Endothelial cell of umbilical vein (primary cell): ENCODE data around the gene KIF6. TPM values are rescaled to one million over a fixed set of nuclear protein-coding genes. Genes with fewer than 3 reads are reported as not detected.

ENCODE experiments used
- BruUV-seq: library from RNA; stranded (reverse); fragments of 400-500 nt; replicated peaks from 2 replicates; lab custom pipeline; 2021; lab: Mats Ljungman, UMichigan
- CTCF ChIA-PET: fragments of 300-600, 350-600 bp; sonication (Branson Sonifier 250); formaldehyde crosslinking; loops from one replicate; lab custom pipeline; 2021; ENCODE audit warnings: antibody characterized with exemption, inconsistent platforms; lab: Charles Lee
- POLR2A ChIA-PET: fragments of 300-600, 350-600 bp; sonication (Branson Sonifier 250); formaldehyde crosslinking; loops from one replicate; lab custom pipeline; 2021; ENCODE audit warnings: antibody characterized with exemption, inconsistent platforms; lab: Charles Lee
- DNase-seq: peaks from one replicate; pipeline ENCODE4 v3.0.0-alpha.2; 2011; ENCODE audit warnings: low read depth, low spot score
- FAIRE-seq: peaks from 2 replicates; lab custom pipeline; 2011; peaks lifted over from hg19 to GRCh38; lab: Jason Lieb, UNC
- H2AFZ ChIP-seq: 2 replicates; pipeline ENCODE4 v1.6.0; 2012; ENCODE audit warnings: low read depth, low read length, control low read depth, inconsistent platforms
- H3K27ac ChIP-seq: 2 replicates; pipeline ENCODE4 v1.5.1; 2011; ENCODE audit warnings: low read depth, mild to moderate bottlenecking, control low read depth, low read length, moderate library complexity; ENCODE audit not compliant: insufficient read depth
- H3K27me3 ChIP-seq, 2 experiments: 2 replicates each; pipeline versions ENCODE4 v1.6.0 to v1.6.1; 2011; ENCODE audit warnings: low read length in 2 of 2, mixed read lengths in 1 of 2; ENCODE audit not compliant: control insufficient read depth in 2 of 2, insufficient read depth in 2 of 2
- H3K36me3 ChIP-seq, 2 experiments: 2 replicates in 1 of 2; 3 replicates in 1 of 2; pipeline ENCODE4 v1.5.1; 2011; ENCODE audit warnings: low read length in 2 of 2, mild to moderate bottlenecking in 1 of 2, moderate library complexity in 1 of 2; ENCODE audit not compliant: control insufficient read depth in 2 of 2, insufficient read depth in 2 of 2; ENCODE audit errors: extremely low read depth in 1 of 2
- H3K4me1 ChIP-seq: 3 replicates; pipeline ENCODE4 v1.5.1; 2011; ENCODE audit warnings: mild to moderate bottlenecking, low read length; ENCODE audit not compliant: control insufficient read depth, insufficient read depth; ENCODE audit errors: extremely low read depth
- H3K4me2 ChIP-seq: 2 replicates; pipeline ENCODE4 v1.6.1; 2011; ENCODE audit warnings: low read length, control low read depth, mixed read lengths; ENCODE audit not compliant: insufficient read depth
- H3K4me3 ChIP-seq, 3 experiments: fragments of 200-600 bp in 1 of 3; sonication (generic), shearing (Covaris generic) in 1 of 3; replicated peaks in 1 of 3; 2 replicates each; pipeline ENCODE4 v1.5.1; 2011 to 2016; ENCODE audit warnings: control low read depth in 3 of 3, low read length in 3 of 3, mild to moderate bottlenecking in 2 of 3, inconsistent platforms in 1 of 3, low read depth in 1 of 3, moderate library complexity in 1 of 3; ENCODE audit not compliant: insufficient read depth in 1 of 3
- H3K79me2 ChIP-seq: 2 replicates; pipeline ENCODE4 v1.6.0; 2012; ENCODE audit warnings: low read length, inconsistent platforms; ENCODE audit not compliant: control insufficient read depth, insufficient read depth
- H3K9ac ChIP-seq: replicated peaks from 2 replicates; pipeline ENCODE3; 2011; ENCODE audit warnings: low read length, control low read depth; ENCODE audit not compliant: insufficient read depth; ENCODE audit errors: extremely low read depth
- H3K9me1 ChIP-seq: replicated peaks from 3 replicates; pipeline ENCODE4 v1.6.0; 2011; ENCODE audit warnings: mild to moderate bottlenecking, low read length; ENCODE audit not compliant: control insufficient read depth, insufficient read depth; ENCODE audit errors: extremely low read depth
- H3K9me3 ChIP-seq: replicated peaks from 2 replicates; pipeline ENCODE4 v1.5.1; 2012; ENCODE audit warnings: low read length, inconsistent platforms; ENCODE audit not compliant: control insufficient read depth, insufficient read depth
- H4K20me1 ChIP-seq: replicated peaks from 2 replicates; pipeline ENCODE3; 2011; ENCODE audit warnings: mild to moderate bottlenecking, low read length; ENCODE audit not compliant: control insufficient read depth, insufficient read depth; ENCODE audit errors: extremely low read depth
- CTCF ChIP-seq, 2 donors: IDR thresholded peaks; 1 replicate in 1 of 2; 2 replicates in 1 of 2; pipeline ENCODE4 v1.5.1; 2011; ENCODE audit warnings: low read length in 2 of 2, mild to moderate bottlenecking in 2 of 2, moderate library complexity in 2 of 2, control low read depth in 1 of 2, inconsistent platforms in 1 of 2, low read depth in 1 of 2; ENCODE audit not compliant: insufficient read depth in 1 of 2; ENCODE audit errors: extremely low read depth in 1 of 2
- EZH2 ChIP-seq: IDR thresholded peaks from 2 replicates; pipeline ENCODE4 v1.6.1; 2012; ENCODE audit warnings: borderline replicate concordance, low read depth, mild to moderate bottlenecking, moderate library complexity, low read length, inconsistent platforms; ENCODE audit not compliant: severe bottlenecking
- FOS ChIP-seq: IDR thresholded peaks from 2 replicates; pipeline ENCODE4 v1.6.1; 2011; ENCODE audit warnings: mild to moderate bottlenecking, low read length, moderate library complexity, borderline replicate concordance; ENCODE audit not compliant: insufficient read depth
- GATA2 ChIP-seq: IDR thresholded peaks from 2 replicates; pipeline ENCODE4 v1.7.0; 2011; ENCODE audit warnings: low read depth, mild to moderate bottlenecking, moderate library complexity, mixed read lengths, low read length; ENCODE audit not compliant: insufficient read length, insufficient read depth
- JUN ChIP-seq: IDR thresholded peaks from 2 replicates; pipeline ENCODE4 v1.6.1; 2011; ENCODE audit warnings: borderline replicate concordance, low read depth; ENCODE audit not compliant: insufficient read length, insufficient read depth
- MAX ChIP-seq: IDR thresholded peaks from 2 replicates; pipeline ENCODE4 v1.6.1; 2011; ENCODE audit not compliant: insufficient read depth, insufficient read length
- MYC ChIP-seq: IDR thresholded peaks from one replicate; pipeline ENCODE4 v1.6.1; 2011; ENCODE audit warnings: mild to moderate bottlenecking, low read depth, low read length
- POLR2A ChIP-seq: IDR thresholded peaks from 2 replicates; pipeline ENCODE4 v1.6.1; 2012; ENCODE audit warnings: low read depth, mild to moderate bottlenecking, control low read depth, low read length
- POLR2AphosphoS5 ChIP-seq: IDR thresholded peaks from 2 replicates; pipeline ENCODE4 v1.6.1; 2012; ENCODE audit warnings: low read depth, mild to moderate bottlenecking, control low read depth, low read length, moderate library complexity; ENCODE audit not compliant: insufficient read depth
- dilution Hi-C: fragments of 300-500 bp; cut with MboI; formaldehyde crosslinking; loops from one replicate; pipeline ENCODE4 v1.15.0; 2019; ENCODE audit warnings: low sequenced_read_pairs; ENCODE audit not compliant: extremely low pct_ligation_motif_present
- intact Hi-C: fragments of 100-400 bp; cut with micrococcal nuclease; formaldehyde crosslinking; loops from one replicate; pipeline ENCODE4 v1.10.0; 2022
- polyA plus RNA-seq, 4 experiments: library from polyadenylated mRNA; depleted of rRNA in 3 of 4; stranded (reverse) in 3 of 4; unstranded in 1 of 4; fragments of >200 nt; gene quantifications; 2 replicates each; pipeline versions ENCODE4 v1.2.1 to v1.2.3, GENCODE V29; 2011 to 2012; ENCODE audit warnings: missing spikeins in 1 of 4
- total RNA-seq: library from RNA; stranded (reverse); gene quantifications from 2 replicates; pipeline ENCODE4 v1.2.3, GENCODE V29; 2021

KIF6 gene
- total and polyA plus RNA-seq, 2 donors (not counting 3 experiments of a cell fraction or from before 2014, with no cell fraction given) = not detected

DNA sequence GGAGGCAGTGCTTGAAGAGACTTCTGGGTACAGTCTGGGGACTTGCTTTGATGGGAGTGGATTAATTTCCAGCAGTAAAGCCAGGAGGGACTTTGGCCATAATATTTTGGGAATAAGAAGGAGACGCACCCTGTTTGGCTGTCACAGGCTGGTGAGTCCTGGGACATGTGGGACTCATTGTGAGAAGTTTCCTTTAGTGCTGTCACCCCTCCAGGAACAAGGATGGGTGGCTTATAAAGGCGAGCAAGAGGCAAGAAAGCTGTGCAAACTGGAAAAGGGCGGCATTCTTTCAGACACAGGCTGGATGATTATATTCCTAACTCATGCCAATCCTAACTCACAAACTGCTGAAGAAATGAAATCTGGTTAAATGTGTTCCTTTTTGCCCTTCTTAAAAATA is 325.2 kb downstream of the KIF6 start:
- no peak for TF ChIP-seq JUN
- no peak for TF ChIP-seq CTCF (IDR thresholded peaks at IDR 0.05; ENCODE audit: extremely low read depth in 1 of 2, insufficient read depth in 1 of 2, low read depth in 1 of 2, low read length in 2 of 2)
- TF ChIP-seq MAX = no peak
- TF ChIP-seq POLR2A = no peak
- TF ChIP-seq POLR2AphosphoS5 = no peak
- no peak for TF ChIP-seq GATA2
- Histone ChIP-seq H3K27ac (no peak overlapping the region), H3K4me1 (no peaks in the 10 kb centered on the region), H3K27me3 (no peaks in the 10 kb centered on the region), H3K9ac (no peak overlapping the region), H3K4me3 (no peak overlapping the region), H3K4me2 (no peak overlapping the region), H3K79me2 (no peaks in the 10 kb centered on the region), H4K20me1 (no peaks in the 10 kb centered on the region), H2AFZ (no peak overlapping the region), H3K9me3 (no peaks in the 10 kb centered on the region), H3K36me3 (no peaks in the 10 kb centered on the region), H3K9me1 (no peaks in the 10 kb centered on the region)
- no TSS peak for BruUV-seq
- DNase-seq = no peak
- ChIA-PET POLR2A (no interaction called here), CTCF (no interaction called here)
- intact Hi-C loops (no loop called here), dilution Hi-C loops (no loop called here)
- no peak for FAIRE-seq

DNA sequence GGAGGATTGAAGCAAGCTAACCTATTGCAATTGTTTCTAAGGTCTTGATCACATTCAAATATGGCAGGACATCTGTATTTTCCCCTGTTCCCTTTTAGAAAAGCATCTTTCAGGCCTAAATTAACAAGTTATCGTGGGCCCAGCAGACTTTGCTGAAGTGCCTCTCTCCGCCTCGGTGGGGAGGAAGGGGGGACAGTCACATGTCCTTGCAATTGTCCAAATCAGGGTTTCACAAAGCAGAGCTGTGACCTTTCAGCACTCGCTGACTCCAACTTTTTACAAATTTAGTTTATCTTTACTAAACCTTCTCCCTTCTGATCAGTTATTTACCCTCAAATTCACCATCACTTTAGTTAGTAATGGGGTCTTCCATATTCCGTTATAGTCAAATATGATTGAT is 328.4 kb downstream of the KIF6 start:
- no peaks in the 10 kb centered on the region for H3K27me3 ChIP-seq
- DNase-seq (no peak), FAIRE-seq (no peak)
- H3K4me2 ChIP-seq = no peak overlapping the region
- no peaks in the 10 kb centered on the region for H3K9me1 ChIP-seq
- H3K4me1 ChIP-seq = no peaks in the 10 kb centered on the region
- H3K9ac ChIP-seq = no peak overlapping the region
- no peak overlapping the region for H3K27ac ChIP-seq
- dilution Hi-C loops = no loop called here
- BruUV-seq = no TSS peak
- H3K9me3 ChIP-seq = no peaks in the 10 kb centered on the region
- intact Hi-C loops = no loop called here
- H3K79me2 ChIP-seq = no peaks in the 10 kb centered on the region
- no peak overlapping the region for H2AFZ ChIP-seq
- no peaks in the 10 kb centered on the region for H4K20me1 ChIP-seq
- ChIA-PET POLR2A (no interaction called here), CTCF (no interaction called here)
- no peak overlapping the region for H3K4me3 ChIP-seq
- TF ChIP-seq FOS (no peak), POLR2AphosphoS5 (no peak), MAX (no peak), CTCF (IDR thresholded peaks at IDR 0.05; ENCODE audit: extremely low read depth in 1 of 2, insufficient read depth in 1 of 2, low read depth in 1 of 2, low read length in 2 of 2) (no peak), MYC (no peak), JUN (no peak), POLR2A (no peak), EZH2 (no peak)
- no peaks in the 10 kb centered on the region for H3K36me3 ChIP-seq
